Astrocyte of the spinal cord (primary cell): Measurements from ENCODE around the gene TCAP.

Experiments used
- DNase-seq: peaks from one replicate; pipeline ENCODE4 v3.0.0; 2011; ENCODE audit warnings: low read depth, low spot score
- H3K4me3 ChIP-seq: 2 replicates; pipeline ENCODE4 v1.5.1; 2011; ENCODE audit warnings: low read depth, mild to moderate bottlenecking, low read length, moderate library complexity
- CTCF ChIP-seq: IDR thresholded peaks from 2 replicates; pipeline ENCODE4 v1.5.1; 2012; ENCODE audit warnings: low read depth, mild to moderate bottlenecking, low read length, inconsistent platforms
- in situ Hi-C: cut with HindIII; loops from 2 replicates; pipeline ENCODE4 v1.10.0; 2017; ENCODE audit warnings: low sequenced_read_pairs

TCAP gene

GRCh38 chr17:39679521-39680192 is 14.5 kb downstream of the TCAP start:
- DNase-seq: no peak
- no peak overlapping the region for H3K4me3 ChIP-seq
- no peak for TF ChIP-seq CTCF
- in situ Hi-C loops: no loop called here

GRCh38 chr17:39683295-39683939 is 18.3 kb downstream of the TCAP start:
- no peak for DNase-seq
- TF ChIP-seq CTCF: no peak
- no peak overlapping the region for H3K4me3 ChIP-seq
- in situ Hi-C loops: no loop called here

- in situ Hi-C loops: no loop called here
- no peak for TF ChIP-seq CTCF
- no peak for DNase-seq
- H3K4me3 ChIP-seq: no peak overlapping the region
Measured at GRCh38 chr17:39684369-39685192, 19.4 kb downstream of the TCAP start.

GRCh38 chr17:39687101-39687545 is 22.0 kb downstream of the TCAP start:
- no peak for DNase-seq
- in situ Hi-C loops: no loop called here
- H3K4me3 ChIP-seq: peak overlapping the region; percentile 76
- no peak for TF ChIP-seq CTCF

GRCh38 chr17:39687546-39688474 is 22.7 kb downstream of the TCAP start, which contains the start of gene PGAP3:
PGAP3 (minus strand) TSS chr17:39688057; CDS start chr17:39688014, 43 bp downstream.
- in situ Hi-C loops: no loop called here
- TF ChIP-seq CTCF: no peak
- peak within 1 kb of the TSS; percentile 76 for H3K4me3 ChIP-seq
- peak; percentile 96 for DNase-seq

- no peak for TF ChIP-seq CTCF
- DNase-seq: no peak
- in situ Hi-C loops: no loop called here
- H3K4me3 ChIP-seq: peak overlapping the region; percentile 76
Measured at GRCh38 chr17:39688475-39688835, 23.3 kb downstream of the TCAP start.
